COLO668 (cell line): Measurements from ENCODE around the gene SPRR2G.
"Not testable (repeated sequence)": the region's sequence is repeated elsewhere in the genome, so short reads cannot be mapped to it uniquely, and the experiment has no call there.

ENCODE experiments used
- DNase-seq: peaks from one replicate; lab custom pipeline; 2025; ENCODE audit not compliant: unreplicated experiment; lab: John Stamatoyannopoulos, UW

Gene SPRR2G

GRCh38 chr1:153150846-153151245 lies at the start of gene SPRR2G:
Gene SPRR2G, minus strand, starts transcription at chr1:153150890. Its CDS starts 780 bp downstream, at chr1:153150110.
- no peak for DNase-seq

- DNase-seq, result no peak
Observed at GRCh38 chr1:153195216-153195615, 44.5 kb upstream of the SPRR2G start.

DNA sequence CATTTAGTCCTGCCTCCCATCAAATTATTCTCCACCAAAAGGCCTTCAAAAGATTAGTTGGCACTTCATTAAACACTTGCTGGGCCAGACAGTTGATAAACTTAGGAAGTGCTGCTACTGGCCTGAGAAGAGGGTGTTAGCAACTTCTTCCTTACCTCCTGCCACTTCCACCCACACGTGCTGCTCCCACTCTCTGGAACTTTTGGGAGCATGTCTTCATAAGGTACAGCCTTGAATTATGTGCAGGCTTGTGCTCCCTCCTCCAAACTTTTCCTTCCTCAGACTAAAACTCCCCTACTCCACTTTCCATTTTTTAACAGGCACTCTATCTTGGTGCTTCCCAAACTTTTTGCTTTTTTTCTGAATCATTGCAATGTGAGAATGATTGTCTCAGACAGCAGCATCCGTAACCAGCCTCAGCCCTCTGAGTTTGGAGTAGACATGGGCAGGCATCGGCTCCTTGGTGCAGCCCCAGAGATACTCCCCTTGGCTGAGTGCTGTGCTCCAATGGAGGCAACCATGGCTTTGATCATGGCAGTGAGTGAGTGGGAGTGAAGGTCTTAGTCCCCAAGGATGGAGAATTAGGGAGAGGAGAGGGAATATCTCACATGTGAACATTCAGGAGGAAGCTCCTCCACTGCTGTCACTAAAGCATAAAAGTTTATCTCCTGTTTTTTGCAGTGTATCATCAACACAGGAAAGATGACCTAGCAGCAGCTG lies 43.8 kb upstream of the SPRR2G start:
- no peak for DNase-seq

GRCh38 chr1:153192697-153193096 lies 42.0 kb upstream of the SPRR2G start:
- DNase-seq, result peak; percentile 26

- no peak for DNase-seq
Observed at GRCh38 chr1:153190373-153190772, 39.7 kb upstream of the SPRR2G start.

GRCh38 chr1:153188301-153188700 lies 37.6 kb upstream of the SPRR2G start:
- DNase-seq, result not testable (repeated sequence)

- no peak for DNase-seq
Observed at GRCh38 chr1:153180556-153180955, 29.9 kb upstream of the SPRR2G start.

GRCh38 chr1:153178922-153179321 lies 28.2 kb upstream of the SPRR2G start:
- no peak for DNase-seq

DNA sequence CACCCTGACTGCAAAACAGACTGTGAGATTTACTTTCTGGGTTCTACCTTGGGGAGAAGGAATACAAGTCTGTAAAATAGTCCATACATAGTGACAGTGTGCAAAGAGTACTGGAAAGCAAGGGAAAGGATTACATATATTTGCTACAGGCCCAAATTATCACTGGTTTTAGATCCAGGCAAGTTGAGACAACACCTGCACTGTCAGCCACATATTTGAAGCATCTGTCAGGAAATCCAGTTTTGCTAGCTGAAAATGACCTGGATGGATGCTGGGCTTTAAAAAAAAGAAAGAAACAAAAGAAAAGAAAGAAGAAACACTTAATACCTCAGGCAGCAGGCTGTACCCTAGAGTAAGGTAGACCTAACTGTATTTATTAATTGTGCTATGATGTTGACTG lies 23.9 kb upstream of the SPRR2G start:
- no peak for DNase-seq

GRCh38 chr1:153168686-153169085 lies 18.0 kb upstream of the SPRR2G start:
- no peak for DNase-seq

GRCh38 chr1:153155541-153155940 lies 4.9 kb upstream of the SPRR2G start:
- no peak for DNase-seq

- no peak for DNase-seq
Observed at GRCh38 chr1:153152481-153152880, 1.8 kb upstream of the SPRR2G start.

DNA sequence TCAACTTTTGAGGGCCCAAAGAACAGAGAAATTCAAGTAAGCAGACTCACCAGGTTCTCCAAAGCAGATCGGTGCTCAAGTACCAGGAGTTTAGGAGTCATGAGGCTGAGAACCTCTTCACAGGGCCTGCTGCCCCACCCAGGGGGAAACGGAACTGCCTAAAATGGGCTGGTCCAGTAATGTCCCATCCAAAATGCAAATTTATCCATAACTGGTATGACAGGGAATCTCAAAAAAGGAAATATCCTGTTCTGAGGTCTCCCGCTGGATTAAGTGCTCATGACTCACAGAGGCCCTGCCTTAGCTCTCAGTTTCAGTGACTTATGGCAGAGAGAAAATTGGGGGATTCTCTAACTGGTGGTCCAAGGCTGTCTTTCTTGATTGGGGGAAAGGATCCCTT lies 9.3 kb downstream of the SPRR2G start:
- DNase-seq, result no peak

- DNase-seq, result no peak
Observed at GRCh38 chr1:153140484-153140883, 10.2 kb downstream of the SPRR2G start.

DNA sequence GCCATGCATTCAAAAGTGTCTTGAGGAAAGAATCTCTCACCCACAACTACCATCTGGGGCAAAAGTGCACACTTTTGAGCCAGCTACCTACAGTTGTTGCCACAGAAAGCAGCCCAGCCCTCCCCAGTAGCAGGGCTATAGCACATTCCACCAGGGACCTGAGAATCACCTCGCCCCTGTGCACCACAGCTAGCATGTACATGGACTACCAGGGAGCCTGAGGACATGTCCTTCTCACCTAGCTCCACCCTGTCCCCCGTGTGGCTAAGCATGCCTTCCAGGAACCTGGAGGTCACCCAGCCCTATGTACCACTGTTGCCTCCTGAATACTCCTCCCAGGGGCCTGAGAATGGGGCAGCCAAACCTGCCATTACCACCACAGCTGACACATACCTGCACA lies 16.9 kb downstream of the SPRR2G start:
- no peak for DNase-seq

- no peak for DNase-seq
Observed at GRCh38 chr1:153133267-153133666, 17.4 kb downstream of the SPRR2G start.

DNA sequence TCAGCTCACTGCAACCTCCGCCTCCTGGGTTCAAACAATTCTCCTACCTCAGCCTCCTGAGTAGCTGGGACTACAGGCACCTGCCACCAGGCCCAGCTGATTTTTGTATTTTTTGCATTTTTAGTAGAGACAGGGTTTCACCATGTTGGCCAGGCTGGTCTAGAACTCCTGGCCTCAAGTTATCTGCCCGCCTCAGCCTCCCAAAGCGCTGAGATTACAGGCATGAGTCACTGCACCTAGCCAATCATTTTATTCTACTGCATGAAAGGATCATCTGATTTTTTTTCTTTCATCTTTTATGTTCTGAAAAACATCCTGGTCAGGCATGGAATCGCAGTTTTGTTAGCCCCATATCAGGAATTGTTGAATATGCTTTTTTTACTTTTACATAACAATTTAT lies 22.0 kb downstream of the SPRR2G start:
- not testable (repeated sequence) for DNase-seq

GRCh38 chr1:153127296-153127695 lies 23.4 kb downstream of the SPRR2G start:
- no peak for DNase-seq

DNA sequence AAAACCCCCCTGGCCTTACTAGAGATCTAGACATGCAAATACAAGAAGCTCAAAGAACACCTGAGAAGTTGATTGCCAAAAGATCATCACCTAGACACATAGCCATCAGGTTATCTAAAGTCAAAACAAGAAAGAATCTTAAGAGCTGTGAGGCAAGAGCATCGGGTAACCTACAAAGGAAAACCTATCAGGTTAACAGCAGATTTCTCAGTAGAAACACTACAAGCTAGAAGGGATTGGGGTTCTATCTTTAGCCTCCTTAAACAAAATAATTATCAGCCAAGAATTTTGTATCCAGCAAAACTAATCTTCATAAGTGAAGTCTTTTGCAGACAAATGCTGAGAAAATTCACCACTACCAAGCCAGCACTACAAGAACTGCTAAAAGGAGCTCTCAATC lies 25.2 kb downstream of the SPRR2G start:
- no peak for DNase-seq

GRCh38 chr1:153123793-153124192 lies 26.9 kb downstream of the SPRR2G start:
- DNase-seq, result not testable (repeated sequence)

DNA sequence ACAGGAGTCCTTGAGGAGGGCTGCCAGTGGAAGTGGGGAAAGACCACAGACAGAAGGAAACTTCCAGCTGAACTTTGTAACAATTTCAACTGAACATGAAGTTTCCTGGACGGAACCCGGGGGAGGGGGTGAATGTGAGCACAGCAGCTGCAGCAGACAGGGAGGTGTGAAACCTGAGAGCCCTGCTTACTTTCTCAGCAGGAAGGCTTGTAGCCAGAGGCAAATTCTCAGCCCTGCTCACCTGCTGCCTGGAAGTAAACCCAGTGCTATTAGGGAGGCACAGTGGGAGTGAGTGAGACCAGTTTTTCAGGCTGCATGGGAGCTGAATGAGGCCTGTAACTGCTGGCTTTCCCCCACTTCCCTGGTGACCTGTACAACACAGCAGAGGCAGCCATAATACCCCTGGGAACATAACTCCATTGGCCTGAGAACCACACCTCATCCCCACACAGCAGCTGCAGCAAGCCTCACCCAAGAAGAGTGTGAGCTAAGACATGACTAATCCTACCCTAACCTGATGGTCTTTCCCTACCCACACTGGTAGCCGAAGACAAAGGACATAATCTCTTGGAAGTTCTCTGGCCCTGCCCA lies 27.8 kb downstream of the SPRR2G start:
- DNase-seq, result peak; percentile 91

DNA sequence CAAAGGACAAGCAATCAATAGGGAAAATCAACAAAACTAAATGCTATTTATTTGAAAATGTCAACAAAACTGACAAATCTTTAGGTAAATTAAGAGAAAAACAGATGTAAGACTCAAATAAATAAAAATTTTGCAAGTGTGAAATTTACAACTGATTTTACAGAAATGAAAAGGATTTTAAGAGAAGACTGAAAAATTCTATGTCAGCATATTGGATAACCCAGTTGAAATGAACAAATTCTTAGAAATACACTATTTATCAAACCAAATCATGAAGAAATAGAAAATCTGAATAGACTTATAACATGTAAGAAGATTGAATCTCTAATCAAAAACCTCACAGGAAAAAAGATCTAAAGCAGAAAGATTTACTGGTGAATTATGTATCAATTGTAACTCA lies 29.7 kb downstream of the SPRR2G start:
- DNase-seq, result no peak

DNA sequence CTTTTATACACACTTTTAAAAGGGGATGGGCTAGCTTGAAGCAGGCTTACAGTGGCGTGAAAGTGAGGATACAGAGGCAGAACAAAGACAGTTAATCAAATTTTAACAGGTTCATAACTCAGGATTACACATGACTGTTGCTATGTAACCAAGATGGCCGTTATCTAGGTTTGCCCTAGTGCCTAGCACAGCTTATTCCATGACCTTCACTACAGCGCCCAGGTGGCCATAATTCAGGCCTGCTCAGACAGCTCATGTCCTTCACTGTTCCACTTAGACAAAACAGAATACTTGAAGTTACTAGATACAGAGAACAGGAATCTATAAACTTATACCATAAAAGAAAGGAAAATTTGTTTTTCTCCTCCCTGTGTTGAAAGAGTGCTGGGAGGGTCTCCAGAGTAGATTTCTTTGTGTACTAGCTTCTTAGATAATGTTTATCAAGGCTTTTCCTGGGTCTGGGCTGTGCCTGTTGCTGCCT lies 31.2 kb downstream of the SPRR2G start:
- DNase-seq, result no peak
